DND-41 (cell line): ENCODE data around the gene BTBD16.

Source experiments
- EZH2 ChIP-seq: IDR thresholded peaks from 3 replicates; pipeline ENCODE4 v1.6.1; 2012; ENCODE audit warnings: borderline replicate concordance, low read depth, mild to moderate bottlenecking, moderate library complexity, low read length, inconsistent platforms; ENCODE audit not compliant: severe bottlenecking
- TF ChIP-seq, protein P1 (sequence below): IDR thresholded peaks from 2 replicates; pipeline ENCODE4 v1.5.1; 2012; ENCODE audit warnings: borderline replicate concordance, low read length, moderate library complexity, mild to moderate bottlenecking; ENCODE audit not compliant: poor library complexity, severe bottlenecking; ENCODE audit errors: extremely low read depth

DNA sequence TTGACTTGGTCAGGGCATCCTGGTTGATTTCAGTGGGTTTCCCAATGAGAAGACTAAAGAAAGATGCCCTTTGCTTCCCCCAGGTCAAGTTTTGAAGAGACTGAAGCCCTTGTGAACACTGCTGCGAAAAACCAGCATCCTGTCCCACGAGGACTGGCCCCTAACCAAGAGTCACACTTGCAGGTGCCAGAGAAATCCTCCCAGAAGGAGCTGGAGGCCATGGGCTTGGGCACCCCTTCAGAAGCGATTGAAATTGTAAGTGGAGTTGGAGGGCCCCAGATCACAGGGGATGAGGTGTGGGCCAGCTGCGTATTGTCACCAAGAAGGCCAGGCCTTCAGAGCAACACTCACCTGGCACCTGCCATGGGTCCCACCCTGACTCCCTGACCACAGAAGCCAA, 43.3 kb upstream of the BTBD16 start:
- TF ChIP-seq, protein P1, sequence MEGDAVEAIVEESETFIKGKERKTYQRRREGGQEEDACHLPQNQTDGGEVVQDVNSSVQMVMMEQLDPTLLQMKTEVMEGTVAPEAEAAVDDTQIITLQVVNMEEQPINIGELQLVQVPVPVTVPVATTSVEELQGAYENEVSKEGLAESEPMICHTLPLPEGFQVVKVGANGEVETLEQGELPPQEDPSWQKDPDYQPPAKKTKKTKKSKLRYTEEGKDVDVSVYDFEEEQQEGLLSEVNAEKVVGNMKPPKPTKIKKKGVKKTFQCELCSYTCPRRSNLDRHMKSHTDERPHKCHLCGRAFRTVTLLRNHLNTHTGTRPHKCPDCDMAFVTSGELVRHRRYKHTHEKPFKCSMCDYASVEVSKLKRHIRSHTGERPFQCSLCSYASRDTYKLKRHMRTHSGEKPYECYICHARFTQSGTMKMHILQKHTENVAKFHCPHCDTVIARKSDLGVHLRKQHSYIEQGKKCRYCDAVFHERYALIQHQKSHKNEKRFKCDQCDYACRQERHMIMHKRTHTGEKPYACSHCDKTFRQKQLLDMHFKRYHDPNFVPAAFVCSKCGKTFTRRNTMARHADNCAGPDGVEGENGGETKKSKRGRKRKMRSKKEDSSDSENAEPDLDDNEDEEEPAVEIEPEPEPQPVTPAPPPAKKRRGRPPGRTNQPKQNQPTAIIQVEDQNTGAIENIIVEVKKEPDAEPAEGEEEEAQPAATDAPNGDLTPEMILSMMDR = no peak
- TF ChIP-seq EZH2 = no peak
